ENCODE data around the gene FNDC3B.

FNDC3B gene

GRCh38 chr3:172195407-172195754 lies 156.0 kb downstream of the FNDC3B start:
- DNase-seq = no peak

DNA sequence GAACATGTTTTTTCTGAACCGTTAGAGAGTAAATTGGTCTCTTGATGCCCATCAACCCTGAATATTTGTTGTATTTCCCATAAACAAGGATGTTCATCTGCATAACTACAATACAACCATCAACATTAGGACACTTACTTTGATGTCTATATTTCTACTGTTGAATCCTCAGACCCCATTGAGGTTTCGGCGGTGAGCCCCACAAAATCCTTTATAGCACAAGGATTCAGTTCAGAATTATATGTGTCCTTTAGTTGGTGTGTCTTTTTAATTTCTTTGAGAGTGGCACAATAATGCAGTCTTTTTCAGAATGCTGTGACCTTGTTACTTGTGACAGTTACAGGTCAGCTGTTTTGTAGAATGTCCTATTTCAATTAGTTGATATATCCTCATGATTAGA lies 158.0 kb downstream of the FNDC3B start:
- DNase-seq = no peak

DNA sequence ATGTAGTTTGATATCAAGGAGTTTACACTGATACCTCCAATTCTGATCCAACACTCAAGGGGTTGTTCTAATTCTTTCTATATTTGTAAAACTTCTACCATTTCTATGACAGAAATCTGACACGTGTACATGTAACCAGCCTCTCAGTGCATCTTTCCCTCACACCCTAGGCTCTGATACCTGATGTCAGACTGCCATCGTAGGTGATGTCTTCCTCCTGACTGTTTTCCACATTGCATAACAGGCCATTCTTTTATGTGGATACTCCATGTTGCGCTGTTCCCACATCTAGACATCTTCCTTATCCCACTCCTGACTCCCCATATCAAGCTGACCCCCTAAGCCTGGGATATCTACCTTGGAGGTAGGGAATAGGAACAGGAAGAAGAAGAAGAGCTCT lies 159.1 kb downstream of the FNDC3B start:
- DNase-seq = no peak

- no peak for DNase-seq
These were observed 160.5 kb downstream of the FNDC3B start for GRCh38 chr3:172199850-172200369.

- no peak for DNase-seq
These were observed 161.9 kb downstream of the FNDC3B start for GRCh38 chr3:172201136-172201869.

GRCh38 chr3:172201870-172202236 lies 162.5 kb downstream of the FNDC3B start:
- DNase-seq = no peak

DNA sequence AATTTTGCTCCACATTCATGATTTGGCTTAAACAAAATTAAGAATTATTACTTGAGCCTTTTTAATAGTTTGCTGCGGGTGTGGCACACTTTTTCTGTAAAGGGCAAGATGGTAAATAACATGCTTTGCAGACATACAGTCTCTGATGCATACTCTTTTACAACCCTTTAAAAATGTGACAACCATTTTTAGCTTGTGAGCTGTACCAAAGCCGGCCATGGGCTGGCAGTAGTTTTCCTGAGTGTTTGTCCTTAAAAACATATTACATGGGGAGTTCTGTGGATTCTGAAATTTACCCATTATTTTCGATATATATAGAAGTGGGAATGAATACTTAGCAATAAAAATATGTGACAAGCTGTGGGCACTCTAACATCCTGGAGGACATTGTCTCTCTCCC lies 163.4 kb downstream of the FNDC3B start:
- no peak for DNase-seq

GRCh38 chr3:172203522-172204258 lies 164.3 kb downstream of the FNDC3B start:
- no peak for DNase-seq

- no peak for DNase-seq
These were observed 165.3 kb downstream of the FNDC3B start for GRCh38 chr3:172204716-172205115.

GRCh38 chr3:172208586-172209332 lies 169.4 kb downstream of the FNDC3B start:
- no peak for DNase-seq

- DNase-seq = no peak
These were observed 170.2 kb downstream of the FNDC3B start for GRCh38 chr3:172209333-172210321.

- no peak for DNase-seq
These were observed 171.0 kb downstream of the FNDC3B start for GRCh38 chr3:172210355-172210754.

- DNase-seq = no peak
These were observed 171.7 kb downstream of the FNDC3B start for GRCh38 chr3:172211123-172211522.

GRCh38 chr3:172213200-172213599 lies 173.8 kb downstream of the FNDC3B start:
- DNase-seq = peak; percentile 14

GRCh38 chr3:172213904-172214303 lies 174.5 kb downstream of the FNDC3B start:
- DNase-seq = no peak

- DNase-seq = no peak
These were observed 176.9 kb downstream of the FNDC3B start for GRCh38 chr3:172216267-172216666.

DNA sequence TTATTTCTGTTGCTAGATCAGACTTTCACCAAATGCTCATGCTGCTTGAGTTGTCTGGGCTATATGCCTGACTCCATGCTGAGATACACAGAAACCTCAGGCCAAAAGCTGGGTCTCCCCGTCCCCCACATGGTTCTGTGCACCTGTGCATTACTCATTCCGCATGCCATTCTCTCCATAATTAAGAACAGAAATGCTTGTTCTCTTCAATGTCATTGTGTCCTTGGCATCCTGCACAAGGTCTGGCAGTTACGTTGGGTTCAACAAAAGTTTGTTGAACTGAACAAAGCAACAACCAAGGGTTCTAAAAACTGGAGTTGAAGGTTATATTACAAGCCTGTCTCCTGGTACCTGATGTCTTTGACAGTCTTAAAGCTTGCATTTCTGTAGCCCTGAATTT lies 177.5 kb downstream of the FNDC3B start:
- DNase-seq = no peak

DNA sequence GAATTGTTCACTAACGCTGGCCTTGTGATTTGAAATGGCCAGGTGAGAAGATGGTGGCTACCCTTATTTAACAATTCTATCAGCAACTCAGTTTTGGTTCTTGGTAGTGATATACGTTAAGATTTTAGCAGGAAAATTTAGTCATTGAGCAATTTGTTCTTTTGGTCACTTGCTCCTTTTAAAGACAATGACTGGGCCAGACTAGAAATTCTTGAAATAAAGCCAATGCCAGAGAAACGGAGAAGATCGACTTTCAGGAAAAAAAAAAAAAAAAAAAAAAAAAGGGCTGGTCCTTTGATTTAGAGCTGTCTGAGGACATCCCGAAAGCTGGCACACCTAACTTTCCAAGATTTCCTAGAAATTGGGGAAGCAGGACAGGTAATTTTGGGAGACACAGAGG lies 178.5 kb downstream of the FNDC3B start:
- no peak for DNase-seq

GRCh38 chr3:172218350-172219323 lies 179.3 kb downstream of the FNDC3B start:
- DNase-seq = no peak

DNA sequence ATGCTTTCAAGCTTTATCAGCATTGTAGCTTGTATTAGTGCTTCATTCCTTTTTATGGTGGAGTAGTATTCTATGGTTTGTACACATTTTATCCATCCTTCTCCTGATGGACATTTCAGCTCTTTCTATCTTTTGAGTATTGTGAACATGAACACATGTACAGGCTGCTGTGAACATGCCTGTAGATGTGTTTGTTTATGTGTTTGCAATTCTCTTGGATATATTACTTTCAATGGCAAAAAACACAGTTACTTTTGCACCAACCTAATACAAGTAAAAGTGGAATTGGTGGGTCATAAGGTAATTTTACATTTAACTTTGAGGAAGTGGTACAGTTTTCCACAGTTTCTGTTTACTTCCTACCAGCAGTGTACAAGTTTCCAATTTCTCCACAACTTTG lies 180.4 kb downstream of the FNDC3B start:
- DNase-seq = no peak

GRCh38 chr3:172221547-172221946 lies 182.2 kb downstream of the FNDC3B start:
- DNase-seq = no peak
